ENCODE data around the gene NHS. TPM values are rescaled to one million over a fixed set of nuclear protein-coding genes. Genes with fewer than 3 reads are reported as not detected.

Gene NHS
- total and polyA plus RNA-seq, 2 of the 4 experiments (the other 2 are of a cell fraction), result 0.36 to 0.90 TPM

DNA sequence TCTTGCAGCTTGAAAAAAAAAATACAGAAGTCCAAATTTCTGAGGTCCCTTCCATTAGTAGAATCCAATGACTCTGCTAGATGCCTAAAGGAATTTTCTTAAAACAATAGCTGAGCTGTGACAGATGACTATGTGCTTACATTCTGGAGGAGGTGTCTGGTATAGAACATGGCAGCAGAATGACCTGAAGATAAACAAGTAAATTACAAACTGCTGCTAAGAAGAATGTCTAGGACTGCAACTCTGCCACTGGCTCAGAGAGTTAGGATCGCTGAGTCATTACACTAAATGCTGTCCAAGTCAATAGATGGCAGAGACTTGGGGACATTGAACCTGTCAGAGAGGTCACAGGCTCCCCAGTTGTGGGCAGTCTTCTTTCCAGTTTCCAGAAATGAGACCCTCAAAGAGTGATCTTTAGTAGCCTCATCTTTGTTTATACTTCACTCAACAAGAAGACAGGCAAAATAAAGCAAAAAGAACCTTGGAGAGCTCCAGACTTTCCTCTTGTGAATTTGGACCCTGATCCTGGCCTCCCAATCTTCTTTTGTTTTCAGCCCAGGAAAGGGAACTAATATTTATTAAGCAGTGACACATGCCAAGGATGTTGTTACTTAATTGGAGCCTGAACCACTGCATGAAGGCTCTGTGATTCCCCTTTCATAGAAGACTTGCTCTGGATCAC is 305.9 kb downstream of the NHS start:
- Histone ChIP-seq H3K9me1 (ENCODE audit: insufficient read depth, low read length) (no peaks in the 10 kb centered on the region), H3K36me3 (ENCODE audit: control insufficient read depth, insufficient read depth, low read length) (no peaks in the 10 kb centered on the region), H3K4me2 (ENCODE audit: low read depth, low read length) (no peak overlapping the region), H2AFZ (replicated peaks; ENCODE audit: low read length, poor library complexity) (no peak overlapping the region), H2AK5ac (ENCODE audit: low read depth, low read length) (no peak overlapping the region), H3K9me3 (ENCODE audit: control insufficient read depth, insufficient read depth, low read length) (no peaks in the 10 kb centered on the region), H2BK120ac (ENCODE audit: low read depth, low read length) (no peak overlapping the region), H3K27ac (ENCODE audit: insufficient read depth, low read length) (no peak overlapping the region), H3K79me1 (ENCODE audit: low read depth in 1 of 2, low read length in 2 of 2) (no peaks in the 10 kb centered on the region), H3K23ac (ENCODE audit: low read depth, low read length) (no peak overlapping the region), H4K91ac (ENCODE audit: insufficient read depth, low read depth, low read length) (no peak overlapping the region), H3K4me1 (ENCODE audit: control insufficient read depth, insufficient read depth, low read length) (no peaks in the 10 kb centered on the region; the same call in 1 of the 2 replicates), H3K4ac (ENCODE audit: low read depth, low read length) (no peak overlapping the region), H3K14ac (replicated peaks; ENCODE audit: low read depth, low read length) (no peak overlapping the region), H3K9ac (ENCODE audit: low read depth, low read length) (no peak overlapping the region), H2BK20ac (ENCODE audit: low read depth, low read length) (no peak overlapping the region), H3K18ac (ENCODE audit: low read depth, low read length) (no peak overlapping the region), H3K27me3 (ENCODE audit: control insufficient read depth, insufficient read depth, low read length) (no peaks in the 10 kb centered on the region), H4K20me1 (ENCODE audit: insufficient read depth, low read length) (no peaks in the 10 kb centered on the region), H3K4me3 (ENCODE audit: insufficient read depth, low read depth, low read length) (no peak overlapping the region), H3K56ac (ENCODE audit: extremely low read depth, insufficient read depth, low read length) (no peak overlapping the region), H2AK9ac (replicated peaks; ENCODE audit: low read depth, low read length, poor library complexity) (no peak overlapping the region), H2BK5ac (ENCODE audit: low read depth, low read length, poor library complexity, severe bottlenecking) (no peak overlapping the region), H4K8ac (ENCODE audit: low read depth in 2 of 2, low read length in 2 of 2) (no peak overlapping the region), H4K5ac (ENCODE audit: low read depth, low read length) (no peak overlapping the region), H2BK15ac (ENCODE audit: low read depth, low read length) (no peak overlapping the region)
- intact Hi-C loops (cut with micrococcal nuclease), result no loop called here
- TF ChIP-seq MAFK (IDR thresholded peaks at IDR 0.05; ENCODE audit: low read depth, low read length), result no peak
- TF ChIP-seq NFE2L2 (IDR thresholded peaks at IDR 0.05; ENCODE audit: low read depth, low read length), result peak; percentile 28; the same call in 1 of the 2 replicates
- CTCF ChIA-PET, result no interaction called here
- in situ Hi-C loops (cut with MboI; ENCODE audit: low sequenced_read_pairs), result loop anchor here (10.0 to 25.0 kb wide), 2 partner anchors 436 to 844 kb away; no protein-coding TSS in a partner anchor
- dilution Hi-C loops (cut with HindIII; ENCODE audit: low sequenced_read_pairs, unreplicated experiment), result no loop called here
- DNase-seq (no peak), ATAC-seq (ENCODE audit: low read depth) (no peak; the same call in 1 of the 2 replicates)
- POLR2A ChIA-PET (ENCODE audit: unreplicated experiment), result no interaction called here
- no TSS peak for BruUV-seq (replicated peaks)
- WGBS, 2 experiments (ENCODE audit: extremely low coverage in 2 of 2, insufficient read length in 1 of 2), result 80% methylated on average over 1 of the region's 1 CpG; no CpG with 5 or more reads in 1 of the 2 experiments
